Osteoblast (primary cell): ENCODE measurements around the gene RIPK3. TPM values are rescaled to one million over a fixed set of nuclear protein-coding genes. Genes with fewer than 3 reads are reported as not detected.

Experiments used
- small RNA-seq: library from RNA; depleted of rRNA; stranded (forward); fragments of <200 nt; gene quantifications from one replicate; pipeline ENCODE3, GENCODE V24; 2012
- total RNA-seq: library from RNA; depleted of rRNA; stranded (reverse); fragments of >200 nt; gene quantifications from 2 replicates; pipeline ENCODE4 v1.2.3, GENCODE V29; 2012

The RIPK3 gene
- total RNA-seq, 1 donor, result 11.9 TPM

Small RNAs within 50 kb of the gene (small RNA-seq; reads per million reads assigned to genes)
- gene RF00026, result not detected

Other genes with a start within 250 kb of the RIPK3 start
- gene PCK2, start 245.7 kb downstream of the RIPK3 start, total RNA-seq, result 26.2 and 35.1 TPM in 2 replicates
- 73.4 and 84.7 TPM in 2 replicates for gene DCAF11, start 225.2 kb downstream of the RIPK3 start, total RNA-seq
- 1.5 and 1.8 TPM in 2 replicates for gene NRL, start 225.0 kb downstream of the RIPK3 start, total RNA-seq
- 0.29 and 0.72 TPM in 2 replicates for gene FITM1, start 209.3 kb downstream of the RIPK3 start, total RNA-seq
- 95.5 and 111 TPM in 2 replicates for gene PSME1, start 203.8 kb downstream of the RIPK3 start, total RNA-seq
- 6.9 and 9.1 TPM in 2 replicates for gene EMC9, start 198.4 kb downstream of the RIPK3 start, total RNA-seq
- 47.7 and 55.7 TPM in 2 replicates for gene PSME2, start 193.4 kb downstream of the RIPK3 start, total RNA-seq
- gene RNF31, start 192.5 kb downstream of the RIPK3 start, total RNA-seq, result 43.9 and 49.6 TPM in 2 replicates
- gene IRF9, start 178.7 kb downstream of the RIPK3 start, total RNA-seq, result 102 and 117 TPM in 2 replicates
- gene REC8, start 167.9 kb downstream of the RIPK3 start, total RNA-seq, result 3.3 and 3.5 TPM in 2 replicates
- gene IPO4, start 151.2 kb downstream of the RIPK3 start, total RNA-seq, result 38.9 and 47.0 TPM in 2 replicates
- 78.2 and 84.3 TPM in 2 replicates for gene TM9SF1, start 144.6 kb downstream of the RIPK3 start, total RNA-seq
- 0.36 TPM in 1 of 2 replicates, not detected in the other for gene TSSK4, start 134.3 kb downstream of the RIPK3 start, total RNA-seq
- 19.2 TPM in 2 replicates for gene CHMP4A, start 126.5 kb downstream of the RIPK3 start, total RNA-seq
- 14.1 and 14.8 TPM in 2 replicates for gene MDP1, start 123.9 kb downstream of the RIPK3 start, total RNA-seq
- gene NEDD8, start 107.6 kb downstream of the RIPK3 start, total RNA-seq, result 56.3 and 69.1 TPM in 2 replicates
- gene GMPR2, start 107.1 kb downstream of the RIPK3 start, total RNA-seq, result 70.7 and 86.5 TPM in 2 replicates
- 62.6 and 63.4 TPM in 2 replicates for gene TINF2, start 97.4 kb downstream of the RIPK3 start, total RNA-seq
- gene TGM1, start 76.8 kb downstream of the RIPK3 start, total RNA-seq, result 0.36 and 1.2 TPM in 2 replicates
- 28.9 and 34.0 TPM in 2 replicates for gene RABGGTA, start 68.4 kb downstream of the RIPK3 start, total RNA-seq
- gene DHRS1, start 40.2 kb downstream of the RIPK3 start, total RNA-seq, result 9.8 and 13.6 TPM in 2 replicates
- 17.4 and 21.0 TPM in 2 replicates for gene NOP9, start 40.1 kb downstream of the RIPK3 start, total RNA-seq
- gene CIDEB, start 32.0 kb downstream of the RIPK3 start, total RNA-seq, result 0.36 and 0.59 TPM in 2 replicates
- gene LTB4R2, start 29.9 kb downstream of the RIPK3 start, total RNA-seq, result 4.7 and 5.1 TPM in 2 replicates
- gene LTB4R, start 28.5 kb downstream of the RIPK3 start, total RNA-seq, result 1.2 and 1.8 TPM in 2 replicates
- 17.7 and 18.8 TPM in 2 replicates for gene ADCY4, start 4.9 kb downstream of the RIPK3 start, total RNA-seq
- gene NFATC4, start 28.2 kb upstream of the RIPK3 start, total RNA-seq, result 101 and 107 TPM in 2 replicates
- gene NYNRIN, start 59.0 kb upstream of the RIPK3 start, total RNA-seq, result 7.2 and 9.1 TPM in 2 replicates
- gene CBLN3, start 89.7 kb upstream of the RIPK3 start, total RNA-seq, result 3.5 and 4.0 TPM in 2 replicates
- gene KHNYN, start 90.0 kb upstream of the RIPK3 start, total RNA-seq, result 58.6 and 62.5 TPM in 2 replicates
- gene SDR39U1, start 102.8 kb upstream of the RIPK3 start, total RNA-seq, result 11.6 and 13.0 TPM in 2 replicates
- not detected in 2 replicates for gene CMA1, start 168.3 kb upstream of the RIPK3 start, total RNA-seq
- gene CTSG, start 236.3 kb upstream of the RIPK3 start, total RNA-seq, result not detected in 2 replicates